Lower leg skin (tissue), 3 donors: ENCODE results near the gene HAL.

ENCODE experiments used
- POLR2A ChIP-seq, 2 donors: fragments of 450-650 bp; IDR thresholded peaks; one replicate each; pipeline ENCODE4 v1.6.1; 2016 to 2017; ENCODE audit warnings: antibody characterized with exemption in 2 of 2, mild to moderate bottlenecking in 1 of 2, moderate library complexity in 1 of 2
- TF ChIP-seq, protein P1 (sequence below), 3 donors: fragments of 450-650 bp; IDR thresholded peaks; one replicate each; pipeline ENCODE4 v1.5.1; 2016; ENCODE audit warnings: antibody characterized with exemption in 3 of 3, mild to moderate bottlenecking in 3 of 3, moderate library complexity in 2 of 3

DNA sequence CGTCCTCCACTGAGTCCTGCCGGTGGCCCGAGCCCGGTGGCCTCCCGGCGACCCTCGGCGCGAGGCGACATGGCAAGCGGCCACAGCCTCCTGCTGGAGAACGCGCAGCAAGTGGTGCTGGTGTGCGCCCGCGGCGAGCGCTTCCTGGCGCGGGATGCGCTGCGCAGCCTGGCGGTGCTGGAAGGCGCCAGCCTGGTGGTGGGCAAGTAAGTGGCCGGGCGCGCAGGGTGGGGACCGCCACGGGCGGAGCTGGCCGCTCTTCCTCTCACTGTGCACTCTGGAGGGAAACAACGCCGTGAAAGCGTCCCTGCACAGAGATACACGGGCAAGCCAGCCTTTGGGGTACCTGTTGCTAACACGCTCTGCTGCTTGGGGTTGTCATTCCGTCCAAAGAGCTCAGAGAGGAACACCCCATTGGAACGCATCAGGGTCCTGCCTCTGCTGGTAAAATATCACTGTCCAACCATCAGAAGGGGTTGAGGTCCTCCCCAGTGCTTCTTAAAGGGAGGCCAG is 52.8 kb downstream of the HAL start, which contains the start of gene AMDHD1:
- TF ChIP-seq POLR2A (IDR thresholded peaks at IDR 0.05): no peak
- TF ChIP-seq, protein P1, sequence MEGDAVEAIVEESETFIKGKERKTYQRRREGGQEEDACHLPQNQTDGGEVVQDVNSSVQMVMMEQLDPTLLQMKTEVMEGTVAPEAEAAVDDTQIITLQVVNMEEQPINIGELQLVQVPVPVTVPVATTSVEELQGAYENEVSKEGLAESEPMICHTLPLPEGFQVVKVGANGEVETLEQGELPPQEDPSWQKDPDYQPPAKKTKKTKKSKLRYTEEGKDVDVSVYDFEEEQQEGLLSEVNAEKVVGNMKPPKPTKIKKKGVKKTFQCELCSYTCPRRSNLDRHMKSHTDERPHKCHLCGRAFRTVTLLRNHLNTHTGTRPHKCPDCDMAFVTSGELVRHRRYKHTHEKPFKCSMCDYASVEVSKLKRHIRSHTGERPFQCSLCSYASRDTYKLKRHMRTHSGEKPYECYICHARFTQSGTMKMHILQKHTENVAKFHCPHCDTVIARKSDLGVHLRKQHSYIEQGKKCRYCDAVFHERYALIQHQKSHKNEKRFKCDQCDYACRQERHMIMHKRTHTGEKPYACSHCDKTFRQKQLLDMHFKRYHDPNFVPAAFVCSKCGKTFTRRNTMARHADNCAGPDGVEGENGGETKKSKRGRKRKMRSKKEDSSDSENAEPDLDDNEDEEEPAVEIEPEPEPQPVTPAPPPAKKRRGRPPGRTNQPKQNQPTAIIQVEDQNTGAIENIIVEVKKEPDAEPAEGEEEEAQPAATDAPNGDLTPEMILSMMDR (IDR thresholded peaks at IDR 0.05): no peak
